ENCODE results near the gene CADM3.
A peak's percentile ranks its signal among the peaks of the same experiment; 100 is the strongest.

The CADM3 gene

GRCh38 chr1:159175571-159175970 lies 4.2 kb downstream of the CADM3 start:
- DNase-seq: no peak

DNA sequence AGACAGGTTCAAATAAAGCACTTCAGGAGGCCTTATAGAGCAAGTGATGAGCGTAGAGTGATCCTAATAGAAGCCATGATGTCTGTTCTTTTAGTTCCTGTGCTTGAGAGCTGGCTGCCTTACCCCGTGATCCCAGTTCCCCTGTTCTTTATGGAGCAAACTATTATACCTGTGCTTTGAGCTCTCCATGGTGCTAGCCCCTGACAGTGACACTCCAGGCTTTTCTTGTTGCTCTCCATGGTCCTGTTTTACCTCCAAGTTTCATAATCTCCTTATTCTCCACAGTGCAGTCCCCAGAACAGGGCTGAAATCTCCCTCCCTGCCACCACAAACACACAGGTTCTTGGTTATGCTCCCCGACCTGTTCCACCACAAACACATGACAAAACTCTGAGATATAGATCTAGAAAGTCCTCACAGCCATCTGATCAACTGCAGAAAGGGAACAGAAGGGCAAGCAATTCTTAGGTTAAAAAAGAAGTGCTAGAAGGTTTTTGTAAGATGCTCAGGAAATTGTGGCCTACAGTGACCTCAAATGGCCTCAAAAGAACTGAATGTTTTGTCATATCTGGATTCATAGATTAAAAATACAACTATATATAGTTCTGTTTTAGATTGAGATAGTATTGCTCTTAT lies 6.0 kb downstream of the CADM3 start:
- DNase-seq: no peak

GRCh38 chr1:159179906-159180305 lies 8.5 kb downstream of the CADM3 start:
- DNase-seq: no peak

DNA sequence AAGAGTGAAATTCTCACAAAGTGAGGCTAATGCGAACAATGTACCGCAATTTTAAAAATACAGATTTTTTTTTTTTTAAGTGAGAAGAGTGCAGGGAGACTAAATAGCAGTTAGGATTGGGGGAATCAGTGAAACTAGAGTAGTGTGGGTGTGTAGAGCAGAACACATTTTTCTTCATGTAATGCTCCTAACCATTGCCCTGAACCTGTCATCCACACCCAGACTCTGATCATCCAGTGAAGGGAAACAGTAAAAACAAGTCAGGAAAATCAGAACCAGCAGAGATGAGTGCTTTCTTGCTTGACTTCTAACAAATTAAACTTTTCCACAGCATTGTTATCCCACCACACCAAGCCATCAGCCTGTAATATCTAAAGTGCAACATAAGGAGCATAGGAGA lies 9.1 kb downstream of the CADM3 start:
- DNase-seq: no peak

GRCh38 chr1:159181328-159182024 lies 10.1 kb downstream of the CADM3 start:
- DNase-seq: no peak

DNA sequence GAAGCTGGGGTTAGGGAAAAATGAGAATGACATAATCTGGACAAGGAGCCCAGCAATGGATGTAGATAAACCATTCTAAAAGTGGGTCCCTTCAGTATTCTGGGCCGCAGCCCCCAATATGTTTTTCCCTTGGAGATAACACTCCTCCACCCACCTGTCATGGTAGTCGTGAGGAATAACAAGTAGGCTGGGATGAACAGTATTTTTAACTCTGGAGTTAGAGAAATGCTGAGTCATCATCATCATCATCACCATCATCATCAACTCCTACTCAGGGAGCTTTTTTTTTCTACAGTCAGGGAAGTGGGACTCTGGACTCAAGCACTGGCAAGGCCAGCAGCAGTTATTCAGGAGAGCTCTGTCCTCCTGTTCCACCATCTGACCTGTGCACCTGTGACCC lies 12.8 kb downstream of the CADM3 start:
- DNase-seq: no peak

DNA sequence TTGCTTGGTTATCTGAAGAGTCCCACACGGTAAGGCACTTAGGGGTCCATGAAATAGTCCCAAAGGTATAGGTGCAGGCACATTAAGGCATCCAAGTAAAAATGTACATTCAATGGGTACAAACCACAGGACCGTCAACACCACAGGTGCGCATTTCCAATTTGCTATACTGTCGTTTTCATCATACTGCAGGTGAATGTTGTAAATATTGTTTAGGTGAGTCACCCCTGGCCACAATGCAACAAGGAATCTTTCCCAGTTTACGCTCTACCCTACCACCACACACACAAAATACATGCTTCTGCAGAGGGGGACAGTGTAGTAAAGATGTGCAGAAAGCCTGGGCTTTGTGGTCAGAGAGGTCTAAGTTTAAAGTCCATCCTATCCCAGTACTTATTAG lies 13.7 kb downstream of the CADM3 start:
- no peak for DNase-seq

- DNase-seq: no peak
Measured at GRCh38 chr1:159187033-159187432, 15.6 kb downstream of the CADM3 start.

GRCh38 chr1:159187647-159188374 lies 16.4 kb downstream of the CADM3 start:
- no peak for DNase-seq

- DNase-seq: peak; percentile 6
Measured at GRCh38 chr1:159188375-159188788, 17.0 kb downstream of the CADM3 start.

- DNase-seq: no peak
Measured at GRCh38 chr1:159190441-159190840, 19.0 kb downstream of the CADM3 start.

GRCh38 chr1:159196543-159196942 lies 25.1 kb downstream of the CADM3 start:
- DNase-seq: no peak

- peak; percentile 35 for DNase-seq
Measured at GRCh38 chr1:159197561-159198557, 26.4 kb downstream of the CADM3 start.

GRCh38 chr1:159199901-159200300 lies 28.5 kb downstream of the CADM3 start:
- no peak for DNase-seq

- no peak for DNase-seq
Measured at GRCh38 chr1:159200769-159201168, 29.4 kb downstream of the CADM3 start.

GRCh38 chr1:159201642-159202041 lies 30.2 kb downstream of the CADM3 start:
- DNase-seq: no peak

GRCh38 chr1:159203610-159204009 lies 32.2 kb downstream of the CADM3 start:
- DNase-seq: no peak

DNA sequence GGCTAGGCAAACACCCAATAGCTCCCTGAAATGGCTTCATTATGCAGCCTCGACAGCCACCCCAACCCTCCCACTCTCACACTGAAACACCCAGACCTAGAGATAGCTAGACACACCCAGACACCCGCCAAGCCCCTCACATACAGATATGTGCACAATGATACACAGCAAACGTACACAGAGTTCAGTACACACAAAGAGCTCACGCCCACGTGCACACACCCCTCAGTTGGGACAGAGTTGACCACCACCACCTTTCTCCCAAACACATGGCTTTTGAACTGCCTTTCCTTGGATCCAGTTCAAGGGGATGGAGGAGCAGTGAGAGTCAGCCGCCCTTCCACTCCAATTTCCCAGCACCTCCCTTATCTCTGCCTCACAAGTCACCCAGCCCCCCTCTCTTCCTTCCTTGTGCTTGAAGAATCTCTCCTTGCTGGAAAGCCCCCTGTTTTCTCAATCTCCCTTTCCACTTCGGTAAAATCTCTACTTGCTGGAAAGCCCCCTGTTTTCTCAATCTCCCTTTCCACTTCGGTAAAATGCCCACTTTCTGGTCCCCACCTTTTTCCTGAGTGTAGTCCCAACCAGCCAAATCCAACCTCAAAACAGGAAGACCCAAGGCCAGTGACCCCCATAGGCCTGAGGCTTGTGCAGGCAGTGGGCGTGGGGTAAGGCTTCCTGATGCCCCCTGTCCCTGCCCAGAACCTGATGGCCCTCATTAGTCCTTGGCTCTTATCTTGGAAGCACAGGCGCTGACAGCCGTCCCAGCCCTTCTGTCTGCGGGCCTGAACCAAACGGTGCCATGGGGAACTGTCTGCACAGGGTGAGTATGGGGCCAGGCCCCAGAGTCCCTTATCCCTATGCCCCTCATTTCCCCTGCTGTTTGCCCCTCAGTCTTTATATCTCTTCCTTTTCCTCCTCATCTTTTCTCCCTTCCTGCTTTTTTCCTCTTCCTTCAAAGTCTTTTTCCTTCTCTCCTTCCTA lies 33.0 kb downstream of the CADM3 start, which contains the start of gene ACKR1:
TSS of gene ACKR1 (plus strand) at position 715 of the 981 bp plus-strand sequence. CDS start at position 800, 85 bp downstream.
- DNase-seq: no peak

DNA sequence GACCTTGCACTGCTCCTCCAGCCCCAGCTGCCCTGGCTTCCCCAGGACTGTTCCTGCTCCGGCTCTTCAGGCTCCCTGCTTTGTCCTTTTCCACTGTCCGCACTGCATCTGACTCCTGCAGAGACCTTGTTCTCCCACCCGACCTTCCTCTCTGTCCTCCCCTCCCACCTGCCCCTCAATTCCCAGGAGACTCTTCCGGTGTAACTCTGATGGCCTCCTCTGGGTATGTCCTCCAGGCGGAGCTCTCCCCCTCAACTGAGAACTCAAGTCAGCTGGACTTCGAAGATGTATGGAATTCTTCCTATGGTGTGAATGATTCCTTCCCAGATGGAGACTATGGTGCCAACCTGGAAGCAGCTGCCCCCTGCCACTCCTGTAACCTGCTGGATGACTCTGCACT lies 33.8 kb downstream of the CADM3 start:
- no peak for DNase-seq

GRCh38 chr1:159206110-159206509 lies 34.7 kb downstream of the CADM3 start:
- no peak for DNase-seq

DNA sequence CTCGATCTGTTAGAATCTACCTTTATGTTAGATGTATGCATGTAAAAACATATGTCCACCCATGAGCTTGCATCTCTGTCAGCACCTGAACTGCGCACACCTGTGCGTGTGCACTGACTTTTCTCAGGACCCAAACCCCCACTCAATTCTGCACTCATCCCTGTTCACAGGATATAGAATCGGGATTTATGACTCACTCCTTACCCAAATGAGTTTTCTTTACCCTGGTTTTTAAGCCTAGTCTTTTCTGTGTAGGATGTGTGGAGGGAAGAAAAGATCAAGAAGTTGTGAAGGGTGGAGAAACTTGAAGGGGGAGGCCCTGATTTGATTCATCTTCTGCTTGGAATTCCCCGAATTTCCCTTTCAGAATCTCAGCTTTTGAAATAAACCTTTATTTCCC lies 35.7 kb downstream of the CADM3 start:
- DNase-seq: no peak
